NCI-H2196 treated with DMSO at 0.1 percent for 48 hours (cell line): Measurements from ENCODE around the gene NDUFA11.

Experiments used
- DNase-seq: peaks from one replicate; lab custom pipeline; 2025; ENCODE audit not compliant: unreplicated experiment; lab: John Stamatoyannopoulos, UW

The NDUFA11 gene

GRCh38 chr19:5903624-5904351, at the start of gene NDUFA11:
NDUFA11 (minus strand) TSS chr19:5903790; CDS start chr19:5903708, 82 bp downstream.
- DNase-seq = peak; percentile 95

GRCh38 chr19:5953030-5953589, 49.5 kb upstream of the NDUFA11 start:
- DNase-seq = no peak

DNA sequence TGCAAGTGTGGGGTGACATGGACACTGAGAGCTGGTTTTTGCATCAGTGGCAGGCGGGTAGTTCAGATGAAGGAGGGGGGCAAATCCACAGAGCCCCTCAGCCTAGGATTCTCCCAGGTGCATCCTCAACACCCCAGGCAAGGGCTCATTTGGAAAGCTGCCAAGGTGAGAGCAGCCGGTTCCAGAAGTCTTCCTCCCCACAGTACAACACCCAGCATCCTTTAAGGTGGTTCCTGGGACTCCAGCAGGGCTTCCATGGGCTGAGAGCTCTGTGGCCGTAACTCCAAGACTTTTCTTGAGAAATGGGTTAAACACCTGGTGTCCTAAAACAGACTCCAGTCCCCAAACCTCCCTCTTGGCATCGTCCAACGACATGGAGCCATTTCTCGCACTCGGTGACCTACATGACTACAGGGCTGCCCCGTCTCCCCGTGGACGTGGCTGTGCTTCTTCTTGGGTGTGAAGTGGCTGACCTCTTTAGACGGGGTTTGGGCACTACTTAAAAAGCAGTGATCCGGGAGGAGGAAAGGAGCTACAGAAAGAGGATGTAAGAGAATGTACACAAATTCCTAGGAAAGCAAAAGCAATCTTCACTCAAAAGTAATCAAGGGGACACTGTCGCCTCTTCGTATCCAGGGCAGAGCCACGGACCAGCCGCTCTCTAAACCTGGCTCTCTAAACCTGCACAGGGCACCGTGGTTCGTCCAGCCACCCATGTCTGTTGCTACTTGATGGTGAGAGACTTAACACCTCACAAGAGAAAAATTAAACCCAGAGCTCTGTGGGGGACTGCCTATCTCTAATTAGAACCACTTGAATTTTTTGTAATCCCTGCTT, 48.8 kb upstream of the NDUFA11 start:
- DNase-seq = no peak

- DNase-seq = no peak
These were observed 47.8 kb upstream of the NDUFA11 start for GRCh38 chr19:5951338-5951861.

DNA sequence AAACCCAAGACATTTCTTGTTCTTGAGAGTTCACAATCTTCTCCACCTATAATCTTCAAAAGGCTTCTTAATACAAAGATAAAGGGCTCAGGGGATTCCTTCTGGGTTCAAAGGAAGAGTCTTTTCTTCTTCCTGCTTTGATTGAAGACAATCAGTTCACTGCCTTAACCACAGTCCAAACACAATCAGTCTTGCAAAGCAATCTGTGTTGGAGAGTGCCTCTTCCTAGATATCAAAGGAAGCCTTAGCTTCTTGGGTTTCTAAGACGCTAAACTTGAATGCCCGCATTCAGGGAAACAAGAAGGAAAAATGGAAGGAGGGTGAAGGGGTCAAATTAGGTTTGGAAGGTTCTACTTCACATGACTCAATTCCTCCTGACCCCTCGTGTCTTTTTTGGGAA, 47.2 kb upstream of the NDUFA11 start:
- DNase-seq = no peak

DNA sequence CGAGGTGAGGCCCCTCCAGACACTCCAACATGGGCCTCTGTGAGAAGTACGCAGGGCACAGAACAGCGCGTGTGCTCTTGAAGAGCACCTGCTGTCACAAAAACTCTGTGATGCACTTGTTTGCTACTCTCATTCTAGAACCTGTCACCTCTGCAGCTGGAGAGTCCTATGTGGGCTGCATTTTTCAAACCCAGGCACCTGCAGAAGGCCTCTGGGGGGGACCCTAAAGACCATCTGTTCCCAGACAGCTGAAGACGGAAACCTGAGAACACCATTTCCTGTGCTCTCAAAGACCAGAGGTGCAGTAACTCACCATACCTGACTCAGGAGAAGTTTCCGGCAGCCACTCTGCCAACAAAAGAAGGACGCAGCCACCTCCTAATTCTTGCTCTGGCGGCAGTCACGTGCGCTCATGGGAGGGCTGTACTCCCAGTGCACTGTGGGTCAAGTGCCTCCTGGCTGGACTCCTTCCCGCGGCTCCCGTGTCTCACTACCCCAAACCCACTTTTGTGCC, 46.3 kb upstream of the NDUFA11 start:
- peak; percentile 92 for DNase-seq

DNA sequence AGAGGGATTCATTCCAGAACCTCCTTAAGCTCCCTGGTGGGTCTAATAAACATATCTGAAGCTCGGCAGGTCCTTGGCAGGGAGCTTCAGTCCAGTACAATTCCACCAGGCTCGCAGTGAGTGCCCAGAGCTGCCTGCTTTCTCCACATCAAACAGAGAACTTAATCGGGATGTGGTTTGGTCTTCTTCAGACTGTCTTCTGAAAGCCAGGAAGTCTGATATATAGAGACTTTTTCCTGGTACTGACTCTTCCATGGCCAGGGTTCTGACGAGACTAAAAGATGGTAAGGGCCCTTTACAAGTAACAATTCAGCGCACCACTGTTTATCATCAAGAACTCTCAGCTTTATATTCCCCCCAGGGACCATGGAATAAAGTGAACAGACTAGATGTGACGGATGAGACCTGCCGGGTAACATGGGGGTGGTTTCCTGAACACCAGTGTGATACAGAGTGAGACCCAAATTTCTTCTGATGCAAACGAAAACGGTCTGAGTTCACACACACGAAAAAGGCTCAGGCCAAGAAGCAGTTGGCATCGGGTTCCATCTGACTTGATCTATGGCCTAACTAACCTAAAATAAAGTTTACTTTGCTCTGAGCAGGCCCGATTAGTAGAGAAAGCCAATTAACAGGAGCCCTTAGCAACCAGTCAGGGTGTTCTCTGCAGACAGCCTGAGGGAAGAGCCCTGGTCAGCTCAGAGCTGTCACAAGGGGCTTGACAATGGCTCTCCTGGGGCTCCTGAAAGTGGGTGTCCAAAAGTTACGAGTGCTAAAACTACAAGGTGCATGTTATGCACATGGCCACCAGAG, 45.4 kb upstream of the NDUFA11 start:
- DNase-seq = no peak

GRCh38 chr19:5947435-5947834, 43.8 kb upstream of the NDUFA11 start:
- no peak for DNase-seq

DNA sequence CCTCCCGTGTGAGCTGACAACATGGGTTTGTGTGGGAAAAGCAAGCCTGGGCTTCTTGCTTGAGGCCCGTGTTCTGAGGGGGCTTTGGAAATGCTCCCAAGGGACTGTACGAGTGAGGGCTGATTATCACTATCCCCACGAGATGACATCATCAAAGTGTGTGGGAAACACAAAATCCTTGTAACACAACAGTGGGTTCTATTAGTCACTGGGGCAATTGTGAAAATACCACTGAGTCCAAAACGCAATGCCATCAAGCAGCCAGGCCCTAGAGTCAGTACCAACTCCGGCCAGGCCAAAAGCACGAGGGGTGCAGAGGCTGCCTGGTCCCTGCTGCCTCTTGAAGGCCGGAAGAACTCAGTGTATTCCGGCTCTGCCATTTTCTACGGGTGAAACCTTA, 40.0 kb upstream of the NDUFA11 start:
- no peak for DNase-seq

GRCh38 chr19:5943045-5943444, 39.5 kb upstream of the NDUFA11 start:
- no peak for DNase-seq

GRCh38 chr19:5941673-5942072, 38.1 kb upstream of the NDUFA11 start:
- no peak for DNase-seq

GRCh38 chr19:5940260-5941208, 36.9 kb upstream of the NDUFA11 start:
- DNase-seq = no peak

GRCh38 chr19:5937550-5937949, 34.0 kb upstream of the NDUFA11 start:
- DNase-seq = no peak

GRCh38 chr19:5936292-5936592, 32.7 kb upstream of the NDUFA11 start:
- no peak for DNase-seq

- DNase-seq = no peak
These were observed 32.1 kb upstream of the NDUFA11 start for GRCh38 chr19:5935473-5936291.

- DNase-seq = no peak
These were observed 31.3 kb upstream of the NDUFA11 start for GRCh38 chr19:5934774-5935472.

GRCh38 chr19:5934069-5934401, 30.4 kb upstream of the NDUFA11 start:
- no peak for DNase-seq

DNA sequence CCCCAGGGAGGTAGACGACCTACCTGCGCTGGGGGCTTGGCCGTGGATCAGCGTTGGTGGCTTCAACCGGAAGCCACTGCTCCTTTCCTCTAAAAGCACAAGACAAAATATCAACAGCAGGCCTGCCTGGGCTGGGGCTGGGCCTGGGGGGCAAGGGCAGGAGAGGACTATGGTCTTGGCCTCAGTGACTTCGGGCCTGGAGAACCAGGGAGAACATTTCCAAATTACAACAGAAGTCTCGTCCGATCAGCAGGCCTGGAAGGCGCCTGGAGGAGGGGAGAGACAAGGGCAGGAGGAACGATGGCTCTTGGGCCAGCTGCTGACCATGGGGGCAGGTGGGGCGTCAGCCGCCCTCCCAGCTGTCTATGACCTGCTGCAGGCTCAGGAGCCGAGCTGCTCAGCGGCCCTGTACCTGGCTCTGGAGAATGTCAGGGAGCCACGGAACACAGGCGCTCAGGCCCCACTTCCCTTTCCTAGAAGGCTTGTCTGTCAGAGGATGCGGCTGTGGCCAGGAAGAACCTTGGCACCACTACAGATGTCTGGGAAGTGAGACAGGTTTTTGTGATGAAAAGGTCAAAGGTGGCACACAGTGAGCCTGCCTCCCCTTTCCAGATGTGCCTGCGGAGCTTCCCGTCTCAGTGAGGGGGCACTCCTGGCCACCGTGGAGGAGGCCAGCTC, 29.9 kb upstream of the NDUFA11 start:
- DNase-seq = no peak
